HFFc6 (cell line): Measurements from ENCODE around the gene ASMT. TPM values are rescaled to one million over a fixed set of nuclear protein-coding genes. Genes with fewer than 3 reads are reported as not detected.
"Not testable (repeated sequence)": the region's sequence is repeated elsewhere in the genome, so short reads cannot be mapped to it uniquely, and the experiment has no call there.

Experiments used
- DNase-seq: peaks from one replicate; pipeline ENCODE4 v3.0.0-alpha.2; 2018
- H3K27ac Mint-ChIP-seq: 2 replicates; pipeline ENCODE4 v1.8.0; 2020; ENCODE audit warnings: mild to moderate bottlenecking, mixed read lengths
- H3K27me3 Mint-ChIP-seq: 2 replicates; pipeline ENCODE4 v1.8.0; 2021; ENCODE audit warnings: mild to moderate bottlenecking, moderate library complexity, mixed read lengths; ENCODE audit not compliant: insufficient read depth
- H3K36me3 Mint-ChIP-seq: 2 replicates; pipeline ENCODE4 v1.8.0; 2021; ENCODE audit warnings: low read depth, mixed read lengths
- H3K4me1 Mint-ChIP-seq: 2 replicates; pipeline ENCODE4 v1.8.0; 2020; ENCODE audit warnings: low read depth, mixed read lengths
- H3K4me3 Mint-ChIP-seq: 2 replicates; pipeline ENCODE4 v1.8.0; 2020; ENCODE audit warnings: mild to moderate bottlenecking, moderate library complexity, mixed read lengths
- H3K9me3 Mint-ChIP-seq: 2 replicates; pipeline ENCODE4 v1.8.0; 2020; ENCODE audit warnings: mild to moderate bottlenecking, mixed read lengths
- total RNA-seq, 6 experiments: library from RNA; stranded (reverse); fragmentation: NEBNext Ultra II Directional; extraction: Animal tissue kit (Norgen Biotek cat#: 25700); gene quantifications; 2 replicates in 1 of 6; 3 replicates in 5 of 6; pipeline ENCODE4 v1.2.3, GENCODE V29; 2021
- TF ChIP-seq, protein P1 (sequence below): fragments of 200-600 bp; sonication (generic); IDR thresholded peaks from 2 replicates; pipeline ENCODE4 v1.5.0; 2021; ENCODE audit warnings: antibody characterized with exemption, mild to moderate bottlenecking

Gene ASMT
- total RNA-seq, 6 experiments from 2014 or later: 0.38 TPM; not detected in 5

DNA sequence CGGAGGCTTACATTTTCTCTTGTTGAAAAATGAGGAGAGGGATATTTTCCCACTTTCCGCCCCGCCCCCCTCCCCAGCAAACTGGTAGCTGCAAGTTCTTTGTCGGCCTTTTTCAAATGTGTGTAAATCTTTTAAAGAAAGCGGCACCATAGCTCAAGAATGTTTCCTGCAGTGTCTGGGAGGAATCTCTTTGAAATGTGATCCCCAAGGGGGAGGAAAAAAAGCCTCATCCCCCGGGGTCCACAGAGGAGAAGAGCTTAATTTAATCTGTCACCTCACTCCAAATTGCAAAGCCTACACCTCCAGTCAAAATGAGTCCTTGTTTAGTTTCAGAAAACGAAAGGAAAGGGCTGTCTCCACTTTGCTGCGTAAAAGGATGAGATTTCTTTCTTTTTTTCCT is 34.8 kb downstream of the ASMT start:
- no peak for DNase-seq
- H3K27me3 Mint-ChIP-seq: peaks cover 10% of the 10 kb centered on the region
- H3K4me3 Mint-ChIP-seq: peak overlapping the region; percentile 61
- H3K36me3 Mint-ChIP-seq: peaks cover 11% of the 10 kb centered on the region
- H3K27ac Mint-ChIP-seq: no peak overlapping the region
- H3K4me1 Mint-ChIP-seq: no peaks in the 10 kb centered on the region
- TF ChIP-seq, protein P1, sequence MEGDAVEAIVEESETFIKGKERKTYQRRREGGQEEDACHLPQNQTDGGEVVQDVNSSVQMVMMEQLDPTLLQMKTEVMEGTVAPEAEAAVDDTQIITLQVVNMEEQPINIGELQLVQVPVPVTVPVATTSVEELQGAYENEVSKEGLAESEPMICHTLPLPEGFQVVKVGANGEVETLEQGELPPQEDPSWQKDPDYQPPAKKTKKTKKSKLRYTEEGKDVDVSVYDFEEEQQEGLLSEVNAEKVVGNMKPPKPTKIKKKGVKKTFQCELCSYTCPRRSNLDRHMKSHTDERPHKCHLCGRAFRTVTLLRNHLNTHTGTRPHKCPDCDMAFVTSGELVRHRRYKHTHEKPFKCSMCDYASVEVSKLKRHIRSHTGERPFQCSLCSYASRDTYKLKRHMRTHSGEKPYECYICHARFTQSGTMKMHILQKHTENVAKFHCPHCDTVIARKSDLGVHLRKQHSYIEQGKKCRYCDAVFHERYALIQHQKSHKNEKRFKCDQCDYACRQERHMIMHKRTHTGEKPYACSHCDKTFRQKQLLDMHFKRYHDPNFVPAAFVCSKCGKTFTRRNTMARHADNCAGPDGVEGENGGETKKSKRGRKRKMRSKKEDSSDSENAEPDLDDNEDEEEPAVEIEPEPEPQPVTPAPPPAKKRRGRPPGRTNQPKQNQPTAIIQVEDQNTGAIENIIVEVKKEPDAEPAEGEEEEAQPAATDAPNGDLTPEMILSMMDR: no peak
- peaks cover 17% of the 10 kb centered on the region for H3K9me3 Mint-ChIP-seq

DNA sequence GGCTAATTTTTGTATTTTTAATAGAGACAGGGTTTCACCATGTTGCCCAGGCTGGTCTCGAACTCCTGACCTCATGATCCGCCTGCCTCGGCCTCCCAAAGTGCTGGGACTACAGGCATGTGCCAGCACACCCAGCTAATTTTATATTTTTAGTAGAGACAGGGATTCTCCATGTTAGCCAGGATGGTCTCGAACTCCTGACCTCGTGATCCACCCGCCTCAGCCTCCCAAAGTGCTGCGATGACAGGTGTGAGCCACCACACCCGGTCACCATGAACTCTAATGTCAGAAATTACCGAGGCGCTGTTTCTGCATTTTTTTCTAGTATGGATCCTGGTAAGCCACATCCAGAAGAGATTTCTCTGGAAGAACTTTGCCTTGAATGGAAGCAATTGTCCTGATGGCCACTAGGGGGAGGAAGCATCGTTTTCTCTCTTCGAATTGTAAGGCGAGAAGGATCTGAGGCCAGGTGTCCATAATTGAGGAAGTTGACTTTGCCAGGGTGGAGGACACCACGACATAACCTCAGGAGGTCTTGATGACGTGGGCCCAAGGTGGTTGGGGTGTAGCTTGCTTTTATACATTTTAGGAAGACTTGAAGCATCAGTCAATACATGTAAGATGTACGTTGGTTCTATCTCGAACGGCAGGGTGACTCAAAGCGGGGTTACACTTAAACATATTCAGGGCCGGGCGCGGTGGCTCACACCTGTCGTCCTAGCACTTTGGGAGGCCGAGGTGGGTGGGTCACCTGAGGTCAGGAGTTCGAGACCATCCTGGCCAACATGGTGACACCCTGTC is 37.4 kb downstream of the ASMT start:
- peak; percentile 26 for DNase-seq
- H3K36me3 Mint-ChIP-seq, H3K9me3 Mint-ChIP-seq, H3K27ac Mint-ChIP-seq, H3K4me1 Mint-ChIP-seq, H3K4me3 Mint-ChIP-seq: not testable (repeated sequence)
- TF ChIP-seq, protein P1: peak; percentile 89
- H3K27me3 Mint-ChIP-seq: peaks cover 11% of the 10 kb centered on the region

DNA sequence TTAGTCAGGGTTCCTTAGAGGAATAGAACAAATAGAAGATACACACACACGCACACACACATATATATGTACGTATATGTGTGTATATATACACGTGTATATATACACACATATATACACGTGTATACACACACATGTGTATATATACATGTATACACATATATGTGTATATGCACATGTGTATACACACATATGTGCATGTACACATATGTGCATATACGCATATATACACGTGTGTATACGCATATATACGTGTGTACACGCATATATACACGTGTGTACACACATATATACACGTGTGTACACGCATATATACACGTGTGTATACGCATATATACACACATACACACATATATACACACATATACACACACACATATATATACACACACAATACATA is 41.5 kb downstream of the ASMT start:
- no peaks in the 10 kb centered on the region for H3K36me3 Mint-ChIP-seq
- no peak overlapping the region for H3K4me3 Mint-ChIP-seq
- H3K4me1 Mint-ChIP-seq: peaks cover 13% of the 10 kb centered on the region
- H3K27ac Mint-ChIP-seq: no peak overlapping the region
- DNase-seq: no peak
- H3K27me3 Mint-ChIP-seq: peaks cover 7% of the 10 kb centered on the region
- TF ChIP-seq, protein P1: no peak
- no peaks in the 10 kb centered on the region for H3K9me3 Mint-ChIP-seq

DNA sequence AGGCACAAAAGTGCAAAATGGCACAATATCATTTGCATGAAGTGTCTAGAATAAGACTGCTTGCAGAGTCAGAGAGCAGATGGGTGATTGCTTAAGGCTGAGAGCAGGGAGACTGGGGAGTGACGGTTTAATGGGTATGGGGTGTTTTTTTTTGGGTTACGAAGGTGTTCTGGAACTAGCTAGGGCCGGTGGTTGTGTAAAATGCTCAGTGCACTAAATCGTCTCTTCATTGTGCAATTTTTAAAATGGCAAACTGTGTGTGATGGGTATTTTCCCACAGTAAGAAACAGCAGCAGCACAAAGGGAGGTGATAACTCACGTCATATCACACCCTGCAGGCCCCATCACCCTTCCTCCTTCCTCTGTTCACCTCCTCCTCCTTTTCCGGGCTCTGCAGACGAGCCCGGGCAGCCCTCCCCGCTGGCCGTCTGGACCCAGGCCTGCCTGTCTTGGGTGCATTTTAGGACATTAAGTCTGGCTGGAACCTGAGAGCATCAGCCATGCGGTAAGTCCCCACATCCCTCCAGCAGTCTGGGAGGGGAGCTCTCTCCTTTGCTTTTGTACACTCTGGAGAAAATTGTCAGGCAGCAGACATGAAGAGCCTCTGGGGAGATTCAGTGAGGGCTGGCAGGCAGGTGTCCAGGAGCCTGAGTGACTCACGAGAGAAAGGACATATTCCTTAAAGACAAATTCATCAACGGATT is 42.7 kb downstream of the ASMT start:
- Mint-ChIP-seq H3K27ac (no peak overlapping the region), H3K4me1 (peaks cover 13% of the 10 kb centered on the region), H3K36me3 (no peaks in the 10 kb centered on the region), H3K27me3 (peaks cover 7% of the 10 kb centered on the region), H3K4me3 (peak overlapping the region; percentile 65), H3K9me3 (no peaks in the 10 kb centered on the region)
- peak; percentile 8 for DNase-seq
- TF ChIP-seq, protein P1: no peak

DNA sequence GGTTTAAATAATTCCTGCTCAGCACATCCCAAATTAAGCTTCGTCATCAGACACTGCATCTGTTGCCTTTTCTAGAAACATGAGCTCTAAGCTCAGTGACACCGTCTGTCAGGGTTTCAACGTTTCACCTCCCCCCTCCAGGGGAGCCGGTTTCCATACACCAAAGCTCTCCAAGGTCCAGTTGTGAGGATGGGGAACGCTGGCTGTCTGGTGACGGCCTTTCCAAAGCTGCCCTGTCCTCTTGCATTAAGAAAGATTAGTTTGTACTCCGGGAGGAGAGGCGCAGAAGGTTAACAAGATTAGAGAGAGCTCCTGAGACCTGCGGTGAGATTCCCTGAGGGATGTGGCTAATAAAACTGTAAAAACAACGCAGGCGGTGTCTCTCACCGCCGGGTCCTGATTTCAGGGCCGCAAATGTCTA is 43.2 kb downstream of the ASMT start:
- Mint-ChIP-seq H3K27ac (no peak overlapping the region), H3K4me3 (peak overlapping the region; percentile 65), H3K27me3 (peaks cover 7% of the 10 kb centered on the region), H3K9me3 (no peaks in the 10 kb centered on the region), H3K4me1 (peaks cover 13% of the 10 kb centered on the region), H3K36me3 (no peaks in the 10 kb centered on the region)
- DNase-seq: no peak
- TF ChIP-seq, protein P1: no peak
